Neural cell (in vitro differentiated cells): ENCODE measurements around the gene FLT3LG. TPM values are rescaled to one million over a fixed set of nuclear protein-coding genes. Genes with fewer than 3 reads are reported as not detected.

Source experiments
- H2AFZ ChIP-seq: fragments of 200-600, 300-800 bp; sonication (generic), shearing (Covaris generic); 2 replicates; pipeline ENCODE4 v1.6.0; 2014; ENCODE audit warnings: low read depth, mild to moderate bottlenecking, antibody characterized with exemption, low read length, moderate library complexity
- H3F3A ChIP-seq: fragments of 200-600 bp; shearing (Covaris generic); 2 replicates; pipeline ENCODE4 v1.6.1; 2016; ENCODE audit warnings: mild to moderate bottlenecking, moderate library complexity, mixed read lengths, antibody characterized with exemption, low read length; ENCODE audit not compliant: insufficient read depth, poor library complexity, severe bottlenecking
- H3K27ac ChIP-seq: fragments of 200-600, 300-800 bp; sonication (generic), shearing (Covaris generic); 2 replicates; pipeline ENCODE4 v1.5.1; 2014; ENCODE audit warnings: mild to moderate bottlenecking, low read length, moderate library complexity
- H3K27me3 ChIP-seq: fragments of 300-800, 200-600 bp; sonication (generic), shearing (Covaris generic); 2 replicates; pipeline ENCODE4 v1.6.0; 2014; ENCODE audit warnings: mild to moderate bottlenecking, low read depth, low read length, moderate library complexity; ENCODE audit not compliant: insufficient read depth
- H3K36me3 ChIP-seq: fragments of 300-800, 200-600 bp; sonication (generic), shearing (Covaris generic); 2 replicates; pipeline ENCODE4 v1.5.1; 2014; ENCODE audit warnings: mild to moderate bottlenecking, antibody characterized with exemption, low read length, moderate library complexity; ENCODE audit not compliant: insufficient read depth
- H3K4me2 ChIP-seq: fragments of 300-800, 200-600 bp; sonication (generic), shearing (Covaris generic); 2 replicates; pipeline ENCODE4 v1.6.0; 2014; ENCODE audit warnings: mild to moderate bottlenecking, low read length
- H3K4me3 ChIP-seq: fragments of 300-800, 200-600 bp; sonication (generic), shearing (Covaris generic); 2 replicates; pipeline ENCODE4 v1.5.1; 2014; ENCODE audit warnings: mild to moderate bottlenecking, low read length, moderate library complexity
- H3K79me2 ChIP-seq: fragments of 200-600 bp; shearing (Covaris generic); replicated peaks from 2 replicates; pipeline ENCODE4 v1.6.0; 2014; ENCODE audit warnings: mild to moderate bottlenecking, low read length, moderate library complexity; ENCODE audit not compliant: insufficient read depth
- H3K9ac ChIP-seq: fragments of 300-800, 200-600 bp; sonication (generic), shearing (Covaris generic); 2 replicates; pipeline ENCODE4 v1.6.1; 2016; ENCODE audit warnings: mild to moderate bottlenecking, low read length, mixed read lengths
- H3K9me2 ChIP-seq: fragments of 200-600 bp; shearing (Covaris generic); 2 replicates; pipeline ENCODE4 v1.6.1; 2016; ENCODE audit warnings: mild to moderate bottlenecking, low read length, mixed read lengths; ENCODE audit not compliant: insufficient read depth
- H3K9me3 ChIP-seq: fragments of 200-600, 300-800 bp; sonication (generic), shearing (Covaris generic); 2 replicates; pipeline ENCODE4 v1.6.1; 2016; ENCODE audit warnings: mild to moderate bottlenecking, mixed run types, low read length, moderate library complexity, mixed read lengths
- H4K20me1 ChIP-seq: fragments of 200-600 bp; shearing (Covaris generic); 2 replicates; pipeline ENCODE4 v1.6.1; 2016; ENCODE audit warnings: mild to moderate bottlenecking, mixed run types; ENCODE audit not compliant: insufficient read depth
- EP300 ChIP-seq: fragments of 450-650 bp; conservative IDR thresholded peaks from 2 replicates; pipeline ENCODE4 v1.6.1; 2014; ENCODE audit warnings: antibody characterized with exemption, mild to moderate bottlenecking, moderate library complexity; ENCODE audit not compliant: poor library complexity, severe bottlenecking
- EZH2 ChIP-seq: fragments of 200-600, 300-800 bp; shearing (Covaris generic), sonication (generic); IDR thresholded peaks from 2 replicates; pipeline ENCODE4 v1.6.1; 2014; ENCODE audit warnings: antibody characterized with exemption, low read length, borderline replicate concordance, mild to moderate bottlenecking; ENCODE audit not compliant: insufficient read depth, poor library complexity, severe bottlenecking
- MXI1 ChIP-seq: fragments of 450-650 bp; conservative IDR thresholded peaks from 2 replicates; pipeline ENCODE4 v1.6.1; 2014; ENCODE audit warnings: antibody characterized with exemption, mild to moderate bottlenecking; ENCODE audit not compliant: poor library complexity, severe bottlenecking
- POLR2AphosphoS5 ChIP-seq: IDR thresholded peaks from 2 replicates; pipeline ENCODE4 v1.6.1; 2012
- RAD21 ChIP-seq: fragments of 450-650 bp; conservative IDR thresholded peaks from 2 replicates; pipeline ENCODE4 v1.6.1; 2014; ENCODE audit warnings: antibody characterized with exemption, mild to moderate bottlenecking, moderate library complexity
- REST ChIP-seq: IDR thresholded peaks from 2 replicates; pipeline ENCODE4 v1.6.1; 2012; ENCODE audit warnings: borderline replicate concordance
- SMC3 ChIP-seq: fragments of 450-650 bp; conservative IDR thresholded peaks from 2 replicates; pipeline ENCODE4 v1.6.1; 2014; ENCODE audit warnings: antibody characterized with exemption, mild to moderate bottlenecking, moderate library complexity; ENCODE audit not compliant: poor library complexity
- TAF1 ChIP-seq: IDR thresholded peaks from 2 replicates; pipeline ENCODE4 v1.6.1; 2012; ENCODE audit warnings: low read depth
- polyA plus RNA-seq: library from polyadenylated mRNA; depleted of rRNA; stranded (reverse); fragments of >200 nt; gene quantifications from 2 replicates; pipeline ENCODE4 v1.2.3, GENCODE V29; 2014
- TF ChIP-seq, protein P1 (sequence below): fragments of 450-650 bp; IDR thresholded peaks from 2 replicates; pipeline ENCODE4 v1.5.1; 2014; ENCODE audit warnings: antibody characterized with exemption, mild to moderate bottlenecking, moderate library complexity; ENCODE audit not compliant: poor library complexity, severe bottlenecking

Gene FLT3LG
- polyA plus RNA-seq, 1 donor from 2014 or later, result not detected

- Histone ChIP-seq H3K27me3 (peaks cover 49% of the 10 kb centered on the region), H3K9ac (no peak overlapping the region), H3K9me3 (peaks cover 8% of the 10 kb centered on the region), H3K36me3 (no peaks in the 10 kb centered on the region), H3K4me2 (no peak overlapping the region), H3K27ac (no peak overlapping the region), H2AFZ (no peak overlapping the region), H3K4me3 (no peak overlapping the region), H4K20me1 (no peaks in the 10 kb centered on the region), H3F3A (no peaks in the 10 kb centered on the region), H3K79me2 (no peaks in the 10 kb centered on the region), H3K9me2 (no peaks in the 10 kb centered on the region)
- TF ChIP-seq RAD21, result no peak
- TF ChIP-seq, protein P1, sequence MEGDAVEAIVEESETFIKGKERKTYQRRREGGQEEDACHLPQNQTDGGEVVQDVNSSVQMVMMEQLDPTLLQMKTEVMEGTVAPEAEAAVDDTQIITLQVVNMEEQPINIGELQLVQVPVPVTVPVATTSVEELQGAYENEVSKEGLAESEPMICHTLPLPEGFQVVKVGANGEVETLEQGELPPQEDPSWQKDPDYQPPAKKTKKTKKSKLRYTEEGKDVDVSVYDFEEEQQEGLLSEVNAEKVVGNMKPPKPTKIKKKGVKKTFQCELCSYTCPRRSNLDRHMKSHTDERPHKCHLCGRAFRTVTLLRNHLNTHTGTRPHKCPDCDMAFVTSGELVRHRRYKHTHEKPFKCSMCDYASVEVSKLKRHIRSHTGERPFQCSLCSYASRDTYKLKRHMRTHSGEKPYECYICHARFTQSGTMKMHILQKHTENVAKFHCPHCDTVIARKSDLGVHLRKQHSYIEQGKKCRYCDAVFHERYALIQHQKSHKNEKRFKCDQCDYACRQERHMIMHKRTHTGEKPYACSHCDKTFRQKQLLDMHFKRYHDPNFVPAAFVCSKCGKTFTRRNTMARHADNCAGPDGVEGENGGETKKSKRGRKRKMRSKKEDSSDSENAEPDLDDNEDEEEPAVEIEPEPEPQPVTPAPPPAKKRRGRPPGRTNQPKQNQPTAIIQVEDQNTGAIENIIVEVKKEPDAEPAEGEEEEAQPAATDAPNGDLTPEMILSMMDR, result no peak
- TF ChIP-seq EZH2, result no peak
- no peak for TF ChIP-seq REST
- TF ChIP-seq POLR2AphosphoS5, result no peak
- no peak for TF ChIP-seq EP300
- no peak for TF ChIP-seq MXI1
- no peak for TF ChIP-seq TAF1
Measured at GRCh38 chr19:49431330-49431749, 42.7 kb upstream of the FLT3LG start.

DNA sequence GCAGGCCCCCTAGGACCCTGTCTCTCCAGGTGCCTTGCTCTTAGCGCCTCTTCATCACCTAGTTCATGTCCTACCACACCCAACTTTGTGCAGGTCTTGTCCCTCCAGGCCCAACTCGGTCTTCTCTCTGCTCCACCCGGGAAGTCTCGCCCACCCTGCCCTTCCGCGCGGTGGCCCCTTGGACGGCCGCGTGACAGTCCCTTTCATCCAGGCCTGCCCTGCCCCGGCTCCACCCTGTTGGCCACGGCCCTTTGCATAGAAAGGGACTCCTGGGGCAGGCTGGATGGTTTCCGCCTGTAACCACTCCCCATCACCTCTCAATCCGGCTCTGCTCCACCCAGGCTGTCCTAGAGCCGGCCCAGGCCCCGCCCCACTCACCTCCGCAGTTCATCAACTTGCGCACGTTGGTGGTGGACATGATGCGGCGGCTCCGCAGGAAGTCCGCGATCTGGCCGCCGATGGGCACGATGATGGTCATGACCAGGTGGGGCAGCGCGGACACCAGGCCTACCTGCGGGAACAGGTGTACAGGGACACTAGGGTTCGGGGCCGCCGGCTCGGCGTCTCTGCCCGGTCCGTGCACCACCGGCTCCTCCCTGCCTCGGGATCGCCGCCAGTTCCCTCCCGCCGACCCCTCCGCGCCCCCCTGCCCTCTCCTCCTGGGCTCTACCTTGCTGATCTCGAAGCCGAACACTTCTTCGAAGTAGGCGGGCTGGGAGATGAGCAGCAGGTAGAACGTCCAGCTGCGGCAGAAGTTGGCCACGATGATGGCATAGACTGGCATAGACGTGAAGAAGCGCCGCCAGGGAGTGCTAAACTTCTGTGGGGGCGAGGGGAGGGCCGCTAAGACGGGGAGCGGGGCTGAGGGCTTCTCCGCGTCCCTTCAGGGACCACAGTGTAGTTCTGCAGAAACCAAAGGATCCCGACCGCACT is 41.6 kb upstream of the FLT3LG start:
- no peak for TF ChIP-seq EZH2
- no peak for TF ChIP-seq EP300
- TF ChIP-seq, protein P1, result no peak
- no peak for TF ChIP-seq RAD21
- no peak for TF ChIP-seq SMC3
- no peak for TF ChIP-seq POLR2AphosphoS5
- no peak for TF ChIP-seq MXI1
- no peak for TF ChIP-seq TAF1
- TF ChIP-seq REST, result no peak
- H3K36me3 ChIP-seq, result no peaks in the 10 kb centered on the region

More for the DNA sequence above, 41.6 kb upstream of the FLT3LG start:
- peaks cover 49% of the 10 kb centered on the region for H3K27me3 ChIP-seq
- no peaks in the 10 kb centered on the region for H3K79me2 ChIP-seq
- H3F3A ChIP-seq, result no peaks in the 10 kb centered on the region
- no peak overlapping the region for H3K4me2 ChIP-seq
- H3K9ac ChIP-seq, result no peak overlapping the region
- H3K9me3 ChIP-seq, result peaks cover 8% of the 10 kb centered on the region
- H2AFZ ChIP-seq, result no peak overlapping the region
- H3K4me3 ChIP-seq, result no peak overlapping the region
- no peak overlapping the region for H3K27ac ChIP-seq
- no peaks in the 10 kb centered on the region for H3K9me2 ChIP-seq
- no peaks in the 10 kb centered on the region for H4K20me1 ChIP-seq
